ENCODE measurements around the gene HS1BP3. TPM values are rescaled to one million over a fixed set of nuclear protein-coding genes. Genes with fewer than 3 reads are reported as not detected.

The HS1BP3 gene
- total and polyA plus RNA-seq, 9 of the 15 experiments (the other 6 are each of a cell fraction or from before 2014, with no cell fraction given): 0.41 to 8.3 (median 5.9) TPM

GRCh38 chr2:20650877-20651730, at the start of gene HS1BP3 (continued):
- TF ChIP-seq THAP7 (CRISPR knock-in tag; IDR thresholded peaks at IDR 0.05) (no peak), DNMT1 (IDR thresholded peaks at IDR 0.05) (no peak), AFF1 (IDR thresholded peaks at IDR 0.05; ENCODE audit: low read depth in 1 of 2, partially characterized antibody in 2 of 2) (no peak), HNRNPK (IDR thresholded peaks at IDR 0.05; ENCODE audit: low read depth, low read length, poor library complexity, severe bottlenecking) (no peak), ZFX (CRISPR knock-in tag; IDR thresholded peaks at IDR 0.05) (peak; percentile 80), TAF9B (IDR thresholded peaks at IDR 0.05; ENCODE audit: partially characterized antibody) (no peak), GATAD2A (IDR thresholded peaks at IDR 0.05) (no peak), EWSR1 (IDR thresholded peaks at IDR 0.05; ENCODE audit: borderline replicate concordance, low read depth, partially characterized antibody) (no peak), FOXA1 (IDR thresholded peaks at IDR 0.05; ENCODE audit: borderline replicate concordance) (no peak), PML (IDR thresholded peaks at IDR 0.05; ENCODE audit: low read length) (peak; percentile 56; the same call in 1 of the 2 replicates), CREB3L1 (IDR thresholded peaks at IDR 0.05; ENCODE audit: borderline replicate concordance, low read depth) (peak; percentile 74), HMGXB4 (CRISPR knock-in tag; IDR thresholded peaks at IDR 0.05) (peak; percentile 48; the same call in 1 of the 2 replicates), BRD9 (IDR thresholded peaks at IDR 0.05; ENCODE audit: low read depth, partially characterized antibody) (no peak), TBL1XR1 (IDR thresholded peaks at IDR 0.05; ENCODE audit: low read length in 2 of 2) (peak; percentile 24 to 27; a peak in 2 of 4 replicates)
- TF ChIP-seq, protein P1, sequence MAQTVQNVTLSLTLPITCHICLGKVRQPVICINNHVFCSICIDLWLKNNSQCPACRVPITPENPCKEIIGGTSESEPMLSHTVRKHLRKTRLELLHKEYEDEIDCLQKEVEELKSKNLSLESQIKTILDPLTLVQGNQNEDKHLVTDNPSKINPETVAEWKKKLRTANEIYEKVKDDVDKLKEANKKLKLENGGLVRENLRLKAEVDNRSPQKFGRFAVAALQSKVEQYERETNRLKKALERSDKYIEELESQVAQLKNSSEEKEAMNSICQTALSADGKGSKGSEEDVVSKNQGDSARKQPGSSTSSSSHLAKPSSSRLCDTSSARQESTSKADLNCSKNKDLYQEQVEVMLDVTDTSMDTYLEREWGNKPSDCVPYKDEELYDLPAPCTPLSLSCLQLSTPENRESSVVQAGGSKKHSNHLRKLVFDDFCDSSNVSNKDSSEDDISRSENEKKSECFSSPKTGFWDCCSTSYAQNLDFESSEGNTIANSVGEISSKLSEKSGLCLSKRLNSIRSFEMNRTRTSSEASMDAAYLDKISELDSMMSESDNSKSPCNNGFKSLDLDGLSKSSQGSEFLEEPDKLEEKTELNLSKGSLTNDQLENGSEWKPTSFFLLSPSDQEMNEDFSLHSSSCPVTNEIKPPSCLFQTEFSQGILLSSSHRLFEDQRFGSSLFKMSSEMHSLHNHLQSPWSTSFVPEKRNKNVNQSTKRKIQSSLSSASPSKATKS (CRISPR knock-in tag; IDR thresholded peaks at IDR 0.05): no peak
